ENCODE data around the gene FAM111B. TPM values are rescaled to one million over a fixed set of nuclear protein-coding genes. Genes with fewer than 3 reads are reported as not detected.

FAM111B gene
- total and polyA plus RNA-seq, 4 donors: 0.94 to 6.9 (median 2.3) TPM

- H3K9ac ChIP-seq (ENCODE audit: insufficient read depth in 1 of 2, low read length in 2 of 2): peak overlapping the region in 1 of 2 donors; percentile 93
- ATAC-seq (ENCODE audit: insufficient read depth, low FRiP score) (no peak), DNase-seq (peak in 1 of 3 donors; percentile 15)
- H3K4me3 ChIP-seq: no peak overlapping the region
- 70 to 89% methylated on average over 1 of the region's 1 CpG for WGBS, 2 donors
- H3K4me1 ChIP-seq (ENCODE audit: control insufficient read depth in 5 of 5, insufficient read depth in 5 of 5, low read length in 5 of 5): peaks cover 0 to 43% (median 9%) of the 10 kb centered on the region in 5 donors
- no peaks in the 10 kb centered on the region for H3K9me3 ChIP-seq (ENCODE audit: control insufficient read depth in 4 of 4, insufficient read depth in 3 of 4, low read length in 3 of 4)
- peaks cover 0 to 13% (median 0%) of the 10 kb centered on the region in 4 donors for H3K36me3 ChIP-seq (ENCODE audit: control insufficient read depth in 4 of 4, insufficient read depth in 4 of 4, low read length in 4 of 4)
- peak overlapping the region; percentile 66 to 85 for H3K27ac ChIP-seq (ENCODE audit: low read depth in 1 of 2, low read length in 1 of 2)
- no peak for TF ChIP-seq CTCF (IDR thresholded peaks at IDR 0.05; ENCODE audit: control extremely low read depth, extremely low read depth)
- H3K27me3 ChIP-seq (ENCODE audit: control insufficient read depth in 3 of 3, insufficient read depth in 3 of 3, low read length in 2 of 3): no peaks in the 10 kb centered on the region
Observed at GRCh38 chr11:59144096-59144495, 37.1 kb downstream of the FAM111B start.

- H3K27me3 ChIP-seq (ENCODE audit: control insufficient read depth in 3 of 3, insufficient read depth in 3 of 3, low read length in 2 of 3): no peaks in the 10 kb centered on the region
- WGBS, 2 donors: 1% methylated on average over 39 of the region's 39 CpGs
- peak overlapping the region; percentile 56 for H3K4me3 ChIP-seq
- no peak for TF ChIP-seq CTCF (IDR thresholded peaks at IDR 0.05; ENCODE audit: control extremely low read depth, extremely low read depth)
- H3K4me1 ChIP-seq (ENCODE audit: control insufficient read depth in 5 of 5, insufficient read depth in 5 of 5, low read length in 5 of 5): peaks cover 0 to 43% (median 9%) of the 10 kb centered on the region in 5 donors
- H3K9ac ChIP-seq (ENCODE audit: insufficient read depth in 1 of 2, low read length in 2 of 2): peak overlapping the region in 1 of 2 donors; percentile 93
- ATAC-seq (ENCODE audit: insufficient read depth, low FRiP score): peak; percentile 60
- peak overlapping the region; percentile 66 to 85 for H3K27ac ChIP-seq (ENCODE audit: low read depth in 1 of 2, low read length in 1 of 2)
- no peaks in the 10 kb centered on the region for H3K9me3 ChIP-seq (ENCODE audit: control insufficient read depth in 4 of 4, insufficient read depth in 3 of 4, low read length in 3 of 4)
- peak; percentile 89 to 94 (median 93) for DNase-seq
- peaks cover 0 to 13% (median 0%) of the 10 kb centered on the region in 4 donors for H3K36me3 ChIP-seq (ENCODE audit: control insufficient read depth in 4 of 4, insufficient read depth in 4 of 4, low read length in 4 of 4)
Observed at GRCh38 chr11:59144579-59145345, 37.7 kb downstream of the FAM111B start.

DNA sequence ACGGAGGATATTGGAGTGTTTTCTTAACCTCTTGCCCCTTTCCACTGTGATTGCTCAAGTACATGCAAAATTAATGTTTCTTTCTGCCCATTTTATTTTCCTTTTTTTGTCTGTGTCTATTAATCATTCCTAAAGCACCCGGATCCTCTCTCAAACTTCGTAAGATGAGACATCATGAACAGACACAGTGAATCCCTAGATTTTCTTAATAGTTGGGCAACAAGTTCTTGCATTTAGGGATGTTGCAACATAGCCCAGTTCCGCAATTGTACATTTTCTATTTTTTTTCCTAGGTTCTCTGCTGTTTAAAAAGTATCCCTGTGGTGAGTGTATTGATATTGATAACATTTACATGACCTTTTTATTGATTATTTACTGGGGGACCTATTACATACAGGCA, 38.5 kb downstream of the FAM111B start:
- peak overlapping the region in 1 of 2 donors; percentile 57 for H3K9ac ChIP-seq (ENCODE audit: insufficient read depth in 1 of 2, low read length in 2 of 2)
- no peak overlapping the region for H3K27ac ChIP-seq (ENCODE audit: low read depth in 1 of 2, low read length in 1 of 2)
- H3K9me3 ChIP-seq (ENCODE audit: control insufficient read depth in 4 of 4, insufficient read depth in 3 of 4, low read length in 3 of 4): no peaks in the 10 kb centered on the region
- no peak for TF ChIP-seq CTCF (IDR thresholded peaks at IDR 0.05; ENCODE audit: control extremely low read depth, extremely low read depth)
- H3K4me3 ChIP-seq: no peak overlapping the region
- H3K4me1 ChIP-seq (ENCODE audit: control insufficient read depth in 5 of 5, insufficient read depth in 5 of 5, low read length in 5 of 5): peaks cover 0 to 43% (median 9%) of the 10 kb centered on the region in 5 donors
- peaks cover 0 to 13% (median 0%) of the 10 kb centered on the region in 4 donors for H3K36me3 ChIP-seq (ENCODE audit: control insufficient read depth in 4 of 4, insufficient read depth in 4 of 4, low read length in 4 of 4)
- H3K27me3 ChIP-seq (ENCODE audit: control insufficient read depth in 3 of 3, insufficient read depth in 3 of 3, low read length in 2 of 3): no peaks in the 10 kb centered on the region
- 18 to 38% methylated on average over 4 of the region's 4 CpGs for WGBS, 2 donors
- no peak for ATAC-seq (ENCODE audit: insufficient read depth, low FRiP score)
- DNase-seq: peak in 2 of 3 donors; percentile 62 to 74

Measured in lung (tissue), 12 donors.